Liver (tissue), 9 donors: ENCODE measurements around the gene MYL6B. TPM values are rescaled to one million over a fixed set of nuclear protein-coding genes. Genes with fewer than 3 reads are reported as not detected.

Source experiments
- DNase-seq: peaks from one replicate; pipeline ENCODE4 v3.0.0-alpha.2; 2017; ENCODE audit warnings: low spot score
- H3K27ac ChIP-seq, 2 donors: one replicate each; pipeline ENCODE4 v1.7.0; 2013; ENCODE audit warnings: inconsistent platforms in 2 of 2, low read length in 2 of 2, control low read depth in 1 of 2, low read depth in 1 of 2, mild to moderate bottlenecking in 1 of 2
- H3K27me3 ChIP-seq, 4 donors: one replicate each; pipeline versions ENCODE4 v1.6.1 to v1.7.0; 2013; ENCODE audit warnings: low read length in 3 of 4, inconsistent platforms in 1 of 4, mild to moderate bottlenecking in 1 of 4, moderate library complexity in 1 of 4; ENCODE audit not compliant: control insufficient read depth in 4 of 4, insufficient read depth in 4 of 4
- H3K36me3 ChIP-seq, 4 donors: one replicate each; pipeline versions ENCODE4 v1.6.1 to v1.7.0; 2013; ENCODE audit warnings: low read length in 3 of 4, mild to moderate bottlenecking in 3 of 4, low read depth in 1 of 4, moderate library complexity in 1 of 4; ENCODE audit not compliant: control insufficient read depth in 4 of 4, insufficient read depth in 3 of 4
- H3K4me1 ChIP-seq, 4 donors: one replicate each; pipeline versions ENCODE4 v1.6.1 to v1.7.0; 2013; ENCODE audit warnings: low read length in 3 of 4, mild to moderate bottlenecking in 3 of 4, moderate library complexity in 1 of 4; ENCODE audit not compliant: control insufficient read depth in 4 of 4, insufficient read depth in 4 of 4
- H3K4me3 ChIP-seq, 3 donors: one replicate each; pipeline versions ENCODE4 v1.6.1 to v1.7.0; 2013; ENCODE audit warnings: low read length in 3 of 3, control low read depth in 1 of 3, low read depth in 1 of 3, mild to moderate bottlenecking in 1 of 3
- H3K9ac ChIP-seq, 2 donors: one replicate each; pipeline ENCODE4 v1.7.0; 2013; ENCODE audit warnings: low read length in 2 of 2, mild to moderate bottlenecking in 2 of 2, moderate library complexity in 2 of 2, control low read depth in 1 of 2, low read depth in 1 of 2
- H3K9me3 ChIP-seq, 4 donors: one replicate each; pipeline versions ENCODE4 v1.6.1 to v1.7.0; 2013; ENCODE audit warnings: low read length in 3 of 4; ENCODE audit not compliant: control insufficient read depth in 4 of 4
- ATF3 ChIP-seq: IDR thresholded peaks from 2 replicates; pipeline ENCODE4 v1.6.1; 2016; ENCODE audit warnings: antibody characterized with exemption
- CTCF ChIP-seq: fragments of 150-350 bp; IDR thresholded peaks from 2 replicates; pipeline ENCODE4 v1.5.1; 2017; ENCODE audit warnings: improper control_type of control experiment, low read depth, low read length; ENCODE audit not compliant: missing input control
- EGR1 ChIP-seq, 2 donors: IDR thresholded peaks; 2 replicates each; pipeline ENCODE4 v1.6.1; 2016 to 2018; ENCODE audit warnings: antibody characterized with exemption in 2 of 2, low read depth in 2 of 2
- FOXA1 ChIP-seq: IDR thresholded peaks from 2 replicates; pipeline ENCODE4 v1.6.1; 2016; ENCODE audit warnings: antibody characterized with exemption
- FOXA2 ChIP-seq: IDR thresholded peaks from 2 replicates; pipeline ENCODE4 v1.6.1; 2016; ENCODE audit warnings: antibody characterized with exemption
- GABPA ChIP-seq, 2 donors: IDR thresholded peaks in 1 of 2; conservative IDR thresholded peaks in 1 of 2; 2 replicates each; pipeline ENCODE4 v1.6.1; 2016; ENCODE audit warnings: antibody characterized with exemption in 2 of 2, mild to moderate bottlenecking in 1 of 2, moderate library complexity in 1 of 2
- HNF4A ChIP-seq, 2 donors: conservative IDR thresholded peaks; 2 replicates each; pipeline ENCODE4 v1.6.1; 2016; ENCODE audit warnings: antibody characterized with exemption in 2 of 2, mild to moderate bottlenecking in 2 of 2
- HNF4G ChIP-seq: IDR thresholded peaks from 2 replicates; pipeline ENCODE4 v1.6.1; 2016; ENCODE audit warnings: antibody characterized with exemption
- JUND ChIP-seq, 2 donors: IDR thresholded peaks; 2 replicates each; pipeline ENCODE4 v1.6.1; 2016; ENCODE audit warnings: antibody characterized with exemption in 2 of 2
- MAX ChIP-seq: IDR thresholded peaks from 2 replicates; pipeline ENCODE4 v1.6.1; 2016; ENCODE audit warnings: antibody characterized with exemption
- NR2F2 ChIP-seq: IDR thresholded peaks from 2 replicates; pipeline ENCODE4 v1.6.1; 2016; ENCODE audit warnings: antibody characterized with exemption
- RAD21 ChIP-seq, 2 donors: IDR thresholded peaks; 2 replicates each; pipeline ENCODE4 v1.6.1; 2016; ENCODE audit warnings: antibody characterized with exemption in 2 of 2, mild to moderate bottlenecking in 2 of 2
- REST ChIP-seq: IDR thresholded peaks from 2 replicates; pipeline ENCODE4 v1.6.1; 2016; ENCODE audit warnings: antibody characterized with exemption, mild to moderate bottlenecking
- RXRA ChIP-seq, 2 donors: IDR thresholded peaks; 2 replicates each; pipeline ENCODE4 v1.6.1; 2017 to 2018; ENCODE audit warnings: antibody characterized with exemption in 2 of 2, mild to moderate bottlenecking in 1 of 2
- SP1 ChIP-seq: IDR thresholded peaks from 2 replicates; pipeline ENCODE4 v1.6.1; 2018; ENCODE audit warnings: antibody characterized with exemption, mild to moderate bottlenecking
- TAF1 ChIP-seq: conservative IDR thresholded peaks from 2 replicates; pipeline ENCODE4 v1.6.1; 2016; ENCODE audit warnings: antibody characterized with exemption, mild to moderate bottlenecking
- YY1 ChIP-seq: IDR thresholded peaks from 2 replicates; pipeline ENCODE4 v1.6.1; 2016; ENCODE audit warnings: antibody characterized with exemption, mild to moderate bottlenecking
- ZBTB33 ChIP-seq: IDR thresholded peaks from 2 replicates; pipeline ENCODE4 v1.6.1; 2016; ENCODE audit warnings: antibody characterized with exemption
- WGBS: extraction: QIAGEN DNeasy Blood & Tissue Kit; methylation state at CpG from one replicate; pipeline ENCODE4 v1.1.7; 2013; 5-methylcytosine and 5-hydroxymethylcytosine counted together
- polyA plus RNA-seq, 2 donors: library from polyadenylated mRNA; stranded (reverse) in 1 of 2; unstranded in 1 of 2; fragments of 200-250 nt in 1 of 2; fragments of >200 nt in 1 of 2; fragmentation: Nextera tagmentation in 1 of 2; extraction: Ambion mirVana in 1 of 2; gene quantifications; one replicate each; pipeline versions ENCODE4 v1.2.1 to v1.2.3, GENCODE V29; 2013 to 2015
- total RNA-seq, 2 donors: library from RNA; depleted of rRNA; stranded (reverse); fragments of >200 nt; gene quantifications; one replicate each; pipeline ENCODE4 v1.2.3, GENCODE V29; 2014
- donor health status: healthy.
- donor health status: healthy.
- donor health status: healthy.
- donor health status: healthy.
- donor health status: healthy.

The MYL6B gene
- total and polyA plus RNA-seq, 4 donors, result 3.7 to 14.2 (median 12.6) TPM

GRCh38 chr12:56124133-56124532 lies 28.3 kb upstream of the MYL6B start:
- peaks cover 28 to 73% (median 58%) of the 10 kb centered on the region in 4 donors for H3K4me1 ChIP-seq
- DNase-seq, result no peak
- 69% methylated on average over 4 of the region's 4 CpGs for WGBS
- TF ChIP-seq HNF4G (no peak), RAD21 (IDR thresholded peaks at IDR 0.05) (no peak), NR2F2 (no peak), FOXA1 (no peak), RXRA (IDR thresholded peaks at IDR 0.05) (no peak), ATF3 (no peak), JUND (IDR thresholded peaks at IDR 0.05) (no peak), SP1 (no peak), MAX (no peak), EGR1 (IDR thresholded peaks at IDR 0.05; ENCODE audit: low read depth in 2 of 2) (no peak), REST (no peak)
- H3K27me3 ChIP-seq, result no peaks in the 10 kb centered on the region
- H3K27ac ChIP-seq, result no peak overlapping the region
- no peak overlapping the region for H3K9ac ChIP-seq
- H3K36me3 ChIP-seq, result no peaks in the 10 kb centered on the region
- H3K9me3 ChIP-seq, result no peaks in the 10 kb centered on the region
- no peak overlapping the region for H3K4me3 ChIP-seq

DNA sequence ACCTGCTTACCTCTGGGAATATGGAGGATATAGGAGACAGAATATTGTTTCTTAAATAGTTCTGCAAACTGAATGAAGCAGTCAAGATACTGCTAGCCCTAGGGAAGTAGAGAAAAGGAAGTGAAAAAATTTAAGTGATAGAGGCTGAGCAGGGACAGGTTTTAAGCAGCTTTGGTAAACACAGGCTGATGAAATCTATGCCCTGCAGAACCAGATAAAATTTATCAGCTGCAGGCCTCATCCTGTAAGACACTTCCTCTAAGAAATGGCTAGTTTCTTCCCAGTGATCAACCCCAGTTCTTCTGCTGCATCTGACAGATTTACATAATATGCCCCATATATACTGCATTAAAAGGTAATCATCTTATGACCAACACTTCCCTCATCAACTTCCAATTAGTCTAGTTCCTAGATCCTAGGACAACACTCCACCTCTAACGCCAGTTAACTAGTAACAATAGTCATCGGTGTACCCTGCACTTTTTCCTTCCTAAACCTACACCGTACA lies 25.6 kb upstream of the MYL6B start:
- Histone ChIP-seq H3K4me3 (no peak overlapping the region), H3K9ac (peak overlapping the region; percentile 50 to 88), H3K4me1 (peaks cover 9 to 53% (median 42%) of the 10 kb centered on the region in 4 donors)

More for the DNA sequence above, 25.6 kb upstream of the MYL6B start:
- TF ChIP-seq ATF3, result no peak
- no peak for TF ChIP-seq FOXA2
- TF ChIP-seq NR2F2, result no peak
- no peak for TF ChIP-seq CTCF
- no peak for TF ChIP-seq EGR1 (IDR thresholded peaks at IDR 0.05; ENCODE audit: low read depth in 2 of 2)
- TF ChIP-seq REST, result no peak
- no peak for TF ChIP-seq FOXA1
- TF ChIP-seq ZBTB33, result no peak
- no peak for TF ChIP-seq RXRA (IDR thresholded peaks at IDR 0.05)
- TF ChIP-seq RAD21 (IDR thresholded peaks at IDR 0.05), result no peak
- TF ChIP-seq TAF1, result no peak
- no peak for TF ChIP-seq MAX
- no peak for TF ChIP-seq HNF4G
- no peak for TF ChIP-seq GABPA (IDR thresholded peaks at IDR 0.05 in 1 of 2, conservative IDR thresholded peaks at IDR 0.05 in 1 of 2)
- TF ChIP-seq HNF4A (conservative IDR thresholded peaks at IDR 0.05), result no peak
- no peak for TF ChIP-seq JUND (IDR thresholded peaks at IDR 0.05)
- no peak for TF ChIP-seq YY1
- TF ChIP-seq SP1, result no peak
- no peaks in the 10 kb centered on the region for H3K27me3 ChIP-seq
- H3K27ac ChIP-seq, result peak overlapping the region; percentile 75 to 85
- DNase-seq, result no peak
- 48% methylated on average over 3 of the region's 3 CpGs for WGBS
- H3K9me3 ChIP-seq, result no peaks in the 10 kb centered on the region
- H3K36me3 ChIP-seq, result peaks cover 3 to 11% (median 8%) of the 10 kb centered on the region in 4 donors
